ENCODE measurements around the gene MTF2.

The MTF2 gene

DNA sequence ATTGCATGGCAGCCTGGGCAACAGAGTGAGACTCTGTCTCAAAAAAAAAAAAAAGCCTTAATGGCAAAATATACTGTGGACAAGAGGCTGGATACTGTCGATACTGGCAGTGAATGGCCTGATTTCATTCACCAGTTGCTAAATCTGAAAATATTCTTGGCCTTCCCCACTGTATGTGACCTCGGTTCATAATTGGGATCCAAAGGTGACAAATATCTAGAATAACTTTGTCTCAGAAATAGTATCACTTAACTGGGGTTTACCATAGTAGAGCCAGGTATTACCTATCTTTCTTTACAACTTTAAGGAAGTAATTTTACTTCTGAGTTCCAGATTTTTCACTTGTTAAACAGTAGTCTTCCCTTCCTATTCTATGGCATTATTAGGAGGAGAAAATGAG is 8.4 kb downstream of the MTF2 start:
- DNase-seq = no peak

DNA sequence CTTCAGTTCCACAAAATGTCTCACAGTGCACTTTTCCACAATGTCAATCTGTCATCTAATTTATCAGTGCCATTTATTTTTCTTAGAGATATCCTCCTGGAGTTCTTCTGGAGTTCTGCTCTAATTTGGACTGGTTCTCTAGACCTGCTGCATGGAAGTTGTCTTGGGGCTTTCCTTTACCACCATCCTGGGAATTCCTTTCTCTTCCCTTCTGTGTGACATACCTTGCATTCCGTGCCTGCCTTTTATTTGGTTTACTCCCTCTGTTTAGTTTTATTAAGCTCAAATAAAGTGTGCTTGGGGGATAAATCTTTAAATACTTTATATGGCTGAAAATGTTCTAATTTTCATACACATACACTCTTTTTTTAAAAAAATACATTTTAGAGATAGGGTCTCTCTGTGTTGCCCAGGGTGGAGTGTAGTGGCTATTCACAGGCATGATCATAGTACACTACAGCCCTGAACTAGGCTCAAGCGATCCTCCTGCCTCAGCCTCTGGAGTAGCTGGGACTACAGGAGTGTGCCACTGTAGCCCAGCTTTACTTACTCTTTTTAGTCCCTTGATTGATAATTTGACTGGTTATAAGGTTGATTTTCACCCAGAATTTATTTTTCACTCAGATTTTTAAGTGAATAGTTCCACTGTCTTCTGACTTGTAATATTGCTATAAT is 14.4 kb downstream of the MTF2 start:
- no peak for DNase-seq

DNA sequence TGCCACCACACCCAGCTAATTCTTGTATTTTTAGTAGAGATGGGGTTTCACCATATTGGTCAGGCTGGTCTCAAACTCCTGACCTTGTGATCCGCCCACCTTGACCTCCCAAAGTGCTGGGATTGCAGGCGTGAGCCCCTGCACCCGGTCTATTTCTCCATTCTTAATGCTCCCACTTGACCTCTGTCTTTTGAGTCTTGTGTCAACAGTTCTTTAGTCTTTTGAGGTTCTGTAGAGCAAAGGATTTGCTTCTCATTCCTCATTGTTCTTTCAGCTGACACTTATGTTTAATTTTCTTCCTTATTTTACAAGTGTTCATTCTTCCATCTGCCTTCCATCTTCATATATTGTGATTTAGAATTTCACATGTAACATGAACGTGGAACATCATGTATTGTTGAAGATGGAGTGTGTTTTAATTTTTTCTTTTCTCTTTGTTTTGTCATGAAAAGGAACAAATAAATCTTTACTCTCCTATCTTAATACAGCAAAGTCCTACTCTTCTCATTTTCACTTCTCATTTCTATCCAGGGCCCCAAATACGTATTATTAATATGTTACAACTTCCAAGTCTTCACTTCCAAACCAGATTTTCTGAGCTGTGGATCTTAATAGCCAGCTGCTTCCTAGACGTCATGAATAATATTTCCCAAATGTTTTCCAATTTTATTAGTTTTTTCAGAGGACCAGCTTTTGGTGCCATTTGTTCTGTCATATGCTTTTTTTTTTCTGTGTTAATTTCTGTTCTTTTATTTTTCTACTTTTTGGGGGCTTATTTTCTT is 16.9 kb downstream of the MTF2 start:
- no peak for DNase-seq

DNA sequence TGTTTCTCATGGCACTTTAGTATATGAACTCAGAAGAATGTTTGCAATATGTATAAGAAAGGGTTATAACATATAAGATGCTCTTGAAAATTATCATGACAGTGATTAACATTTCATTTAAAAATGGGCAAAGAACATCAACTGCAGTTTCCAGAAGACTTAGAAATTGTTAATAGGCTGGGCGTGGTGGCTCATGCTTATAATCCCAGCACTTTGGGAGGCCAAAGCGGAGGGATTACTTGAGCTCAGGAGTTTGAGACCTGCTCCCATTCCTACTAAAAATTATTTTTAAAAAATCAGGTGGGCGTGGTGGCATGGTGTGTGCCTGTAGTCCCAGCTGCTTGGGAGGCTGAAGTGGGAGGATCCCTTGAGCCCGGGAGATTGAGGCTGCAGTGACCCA is 23.1 kb downstream of the MTF2 start:
- DNase-seq = no peak

DNA sequence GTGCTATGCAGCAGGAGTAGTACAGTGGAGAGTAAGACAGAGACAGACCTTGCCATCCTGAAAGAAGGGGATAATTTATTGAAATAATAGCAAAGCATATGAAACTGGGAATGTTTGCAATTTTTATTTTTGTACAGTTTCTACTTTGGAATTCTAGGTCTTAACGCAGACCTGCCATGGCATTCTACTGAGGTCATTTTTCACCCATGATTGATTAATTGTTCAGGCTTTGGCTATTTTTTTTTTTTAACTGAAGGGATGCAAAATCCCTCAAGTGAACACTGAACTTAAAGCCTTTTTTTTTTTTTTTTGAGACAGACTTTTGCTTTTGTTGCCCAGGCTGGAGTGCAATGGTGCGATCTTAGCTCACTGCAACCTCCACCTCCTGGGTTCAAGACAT is 27.1 kb downstream of the MTF2 start:
- no peak for DNase-seq

DNA sequence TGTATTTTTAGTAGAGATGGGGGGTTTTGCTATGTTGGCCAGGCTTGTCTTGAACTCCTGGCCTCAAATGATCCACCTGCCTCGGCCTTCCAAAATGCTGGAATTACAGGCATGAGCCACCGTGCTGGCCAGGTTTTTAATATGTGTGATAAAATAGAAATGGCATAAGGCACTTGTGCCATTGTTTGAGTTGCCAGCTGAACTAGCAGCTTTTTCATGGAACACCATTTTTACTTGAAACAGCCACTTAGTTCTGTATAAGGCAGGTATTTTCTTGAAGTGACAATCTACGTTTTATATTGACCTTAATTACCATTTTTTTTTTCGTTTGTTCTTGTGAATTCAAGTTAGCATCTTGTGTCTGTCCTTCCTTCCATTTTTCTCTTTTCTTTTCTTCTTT is 28.3 kb downstream of the MTF2 start:
- DNase-seq = no peak

DNA sequence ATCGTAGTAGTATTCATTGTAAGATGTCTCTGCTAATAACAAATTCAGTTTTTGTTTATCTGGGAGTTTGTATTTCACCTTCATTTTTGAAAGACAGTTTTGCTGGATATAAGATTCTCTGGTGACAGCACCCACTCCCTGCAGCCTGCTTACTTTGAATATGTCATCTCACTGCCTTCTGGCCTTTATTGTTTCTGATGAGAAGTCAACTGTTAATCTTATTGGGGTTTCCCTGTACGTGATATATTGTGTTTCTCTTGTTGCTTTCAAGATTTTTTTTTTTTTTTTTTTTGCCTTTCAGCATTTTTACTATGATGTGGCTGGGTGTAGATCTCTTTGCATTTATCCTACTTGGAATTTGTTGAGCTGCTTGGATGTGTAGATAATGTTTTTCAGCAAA is 29.3 kb downstream of the MTF2 start:
- no peak for DNase-seq

DNA sequence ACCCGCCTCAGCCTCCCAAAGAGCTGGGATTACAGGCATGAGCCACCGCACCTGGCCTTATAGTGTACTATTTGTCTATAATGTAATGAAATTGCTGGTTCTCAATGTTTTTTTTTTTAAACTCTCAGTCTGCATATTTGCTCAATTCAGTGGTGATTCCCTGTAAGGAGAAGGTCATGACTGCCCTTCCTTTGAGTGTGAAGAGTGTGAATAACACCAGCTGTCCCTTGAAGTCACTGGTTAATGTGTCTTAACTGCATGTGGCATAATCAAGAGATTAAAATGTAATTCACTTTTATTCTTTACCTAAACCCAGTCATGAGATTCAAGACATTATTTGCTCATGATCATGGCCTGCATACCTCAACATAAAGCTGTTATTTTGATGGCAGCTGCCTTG is 30.5 kb downstream of the MTF2 start:
- DNase-seq = no peak

DNA sequence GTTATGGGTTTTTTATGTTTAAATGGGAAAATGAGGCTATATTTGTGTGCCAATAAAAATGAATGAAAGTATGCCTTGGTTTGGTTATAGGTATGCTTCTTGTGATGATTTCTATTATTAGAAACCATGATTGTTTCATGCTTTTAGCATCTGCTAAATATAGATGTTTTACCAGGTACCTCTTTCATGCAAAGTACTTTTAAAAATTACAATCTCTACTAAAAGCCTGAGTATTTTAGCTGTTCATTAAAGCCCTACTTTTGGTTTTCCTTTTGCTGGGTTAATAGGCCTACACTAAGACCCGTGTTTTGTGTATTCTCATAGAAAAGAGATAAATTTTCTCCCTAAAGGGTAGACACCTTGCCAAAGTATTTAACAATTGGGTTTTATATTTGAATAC is 32.0 kb downstream of the MTF2 start:
- no peak for DNase-seq

DNA sequence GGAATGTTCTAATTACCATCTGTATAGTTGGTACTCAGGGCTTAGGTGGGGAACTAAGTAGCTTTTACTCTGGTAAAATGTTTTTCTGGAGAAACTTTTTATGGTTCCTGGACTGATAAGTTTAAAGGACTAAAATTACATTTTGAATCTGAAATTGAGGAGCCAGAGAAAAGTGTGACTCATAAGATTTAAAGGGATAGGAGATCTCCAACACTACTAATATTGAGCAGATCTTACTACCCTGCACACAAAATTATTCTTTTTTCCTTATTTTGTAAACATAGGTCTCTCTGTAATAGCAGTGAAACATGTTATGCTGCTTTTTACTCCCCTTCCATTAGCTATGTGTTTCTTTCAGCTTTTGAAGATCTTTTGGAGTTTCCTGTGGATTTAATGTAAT is 32.5 kb downstream of the MTF2 start:
- DNase-seq = no peak

DNA sequence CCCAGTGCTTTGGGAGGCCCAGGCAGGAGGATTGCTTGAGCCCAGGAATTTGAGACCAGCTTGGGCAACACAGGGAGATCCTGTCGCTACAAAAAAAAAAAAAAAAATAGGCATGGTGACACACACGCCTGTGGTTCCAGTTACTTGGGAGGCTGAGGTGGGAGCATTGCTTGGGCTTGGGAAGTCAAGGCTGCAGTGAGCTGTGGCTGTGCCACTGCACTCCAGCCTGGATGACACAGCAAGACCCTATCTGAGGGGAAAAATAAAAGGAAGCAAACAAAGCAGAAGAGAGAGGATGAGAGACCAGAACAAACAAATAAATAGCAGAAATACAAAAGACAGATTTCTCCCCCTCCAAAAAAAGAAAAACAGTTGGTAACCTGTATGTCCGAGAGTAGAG is 34.0 kb downstream of the MTF2 start:
- DNase-seq = no peak

DNA sequence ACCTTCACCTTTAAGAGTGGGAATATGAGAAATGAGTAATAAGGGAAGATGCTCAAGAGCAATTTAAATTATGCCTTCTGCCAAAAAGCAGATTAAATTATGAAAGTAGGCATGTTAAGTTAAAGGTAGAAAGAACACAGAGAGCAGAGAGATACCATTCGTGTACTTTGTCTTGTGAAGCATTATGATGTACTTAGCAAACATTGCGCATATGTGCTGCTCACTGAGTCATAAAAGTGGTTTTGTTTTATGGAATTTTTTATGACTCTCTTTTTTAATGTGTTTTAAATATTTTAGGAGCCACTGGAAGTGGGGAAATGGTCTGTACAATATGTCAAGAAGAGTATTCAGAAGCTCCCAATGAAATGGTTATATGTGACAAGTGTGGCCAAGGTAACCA is 35.3 kb downstream of the MTF2 start:
- DNase-seq = no peak

DNA sequence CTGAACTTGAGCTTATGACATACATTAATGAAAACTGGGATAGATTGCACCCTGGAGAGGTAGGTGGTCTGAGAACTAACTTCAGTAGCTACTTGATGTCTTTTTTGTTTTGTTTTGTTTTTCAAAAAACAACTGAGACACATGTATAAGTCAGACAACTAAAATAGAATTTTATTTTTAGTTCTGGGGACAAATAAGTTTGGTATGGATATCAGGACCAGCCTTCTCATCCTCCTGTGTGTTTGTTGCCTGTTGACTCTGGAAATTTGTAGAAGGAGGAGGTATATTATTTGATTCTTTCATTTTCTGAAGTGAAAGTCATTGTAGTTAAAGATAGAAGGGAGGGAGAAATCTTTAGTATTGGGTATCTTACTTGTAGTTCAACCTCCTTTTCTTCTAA is 41.5 kb downstream of the MTF2 start:
- DNase-seq = no peak

DNA sequence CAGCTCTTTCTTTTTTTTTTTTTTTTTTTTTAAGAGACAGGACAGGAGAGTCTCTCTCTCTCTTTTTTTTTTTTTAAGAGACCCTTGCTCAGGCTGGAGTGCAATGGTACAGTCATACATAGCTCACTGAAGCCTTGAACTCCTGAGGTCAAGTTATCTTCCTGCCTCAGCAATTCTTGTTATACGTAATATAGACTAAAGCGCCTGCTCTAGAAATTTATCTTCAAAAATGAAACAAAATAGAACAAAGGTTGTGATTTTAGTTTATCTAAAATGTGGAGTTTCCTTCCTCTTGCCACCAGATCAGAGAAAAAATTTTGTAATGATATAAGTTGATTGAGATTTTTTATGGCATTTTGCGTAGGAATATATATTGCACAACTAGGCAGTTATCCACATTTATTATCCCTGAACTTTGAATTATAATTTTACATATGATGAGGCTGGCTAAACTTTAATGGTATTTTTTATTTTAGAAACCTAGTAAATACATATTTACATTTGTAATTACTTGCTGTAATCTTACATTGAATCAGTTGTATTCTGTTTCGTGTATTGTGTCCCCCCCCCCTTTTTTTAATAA is 44.2 kb downstream of the MTF2 start:
- DNase-seq = no peak

DNA sequence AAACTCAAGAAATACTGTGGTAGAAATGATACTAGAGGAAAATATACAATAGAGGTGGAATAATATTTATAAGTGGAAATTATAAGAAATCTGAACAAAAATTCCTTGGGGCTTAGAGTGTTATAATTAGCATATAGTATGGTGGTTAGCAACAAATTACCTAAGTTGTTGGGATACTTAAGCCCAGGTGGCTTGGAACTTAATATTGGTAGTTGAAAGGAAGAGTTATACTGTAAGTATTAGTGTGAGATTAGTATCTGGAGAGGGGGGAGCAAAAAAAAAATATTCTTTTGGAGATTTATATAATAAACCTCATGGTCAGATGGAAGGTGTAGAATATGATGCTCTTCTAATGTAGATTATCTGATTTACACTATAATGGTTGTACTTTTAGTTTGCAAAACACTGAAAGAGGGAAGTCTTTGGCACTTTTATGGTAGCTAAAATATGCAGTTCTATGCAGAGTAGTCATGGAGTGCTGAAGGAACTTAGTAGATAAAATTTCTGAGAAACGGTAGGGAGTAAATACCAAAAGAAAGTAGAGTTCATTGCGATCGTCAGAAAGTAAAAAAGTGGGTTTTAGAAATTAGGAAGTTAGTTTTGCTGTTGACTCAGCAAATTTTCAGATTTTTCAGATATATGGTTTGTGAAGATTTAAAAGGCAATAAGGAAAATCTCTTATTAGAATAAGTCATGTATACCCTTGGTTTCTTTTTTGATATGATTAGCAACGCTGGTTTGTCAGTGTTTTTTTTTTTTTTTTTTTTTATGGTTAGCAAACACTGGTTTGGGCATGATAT is 45.7 kb downstream of the MTF2 start:
- no peak for DNase-seq

DNA sequence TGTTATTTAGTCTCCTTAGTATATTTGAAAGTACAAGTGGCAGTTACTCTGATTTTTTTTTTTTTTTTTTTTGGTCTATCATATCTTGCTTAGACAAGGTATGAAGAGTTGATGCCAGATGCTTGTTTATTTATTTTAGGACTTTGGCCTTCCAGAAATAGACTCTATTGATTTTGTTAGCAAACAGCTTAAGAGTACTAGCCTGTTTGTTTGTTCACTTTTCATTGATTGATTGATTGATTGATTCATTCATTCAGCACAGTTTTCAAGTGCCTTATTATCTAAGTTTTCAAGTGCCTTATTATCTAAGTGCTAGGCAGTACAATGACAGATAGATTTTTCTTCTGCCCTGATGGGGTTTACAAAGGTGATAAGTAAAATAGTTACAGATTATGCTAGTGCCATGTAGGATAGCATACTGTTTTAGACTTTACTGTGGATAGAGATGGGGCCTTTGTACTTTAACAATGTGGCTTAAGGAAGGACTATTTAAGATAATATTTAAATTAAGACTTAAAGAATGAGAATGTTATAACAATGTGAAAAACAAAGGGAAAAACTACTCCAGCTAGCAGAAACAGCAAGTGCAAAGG is 50.5 kb downstream of the MTF2 start:
- no peak for DNase-seq

DNA sequence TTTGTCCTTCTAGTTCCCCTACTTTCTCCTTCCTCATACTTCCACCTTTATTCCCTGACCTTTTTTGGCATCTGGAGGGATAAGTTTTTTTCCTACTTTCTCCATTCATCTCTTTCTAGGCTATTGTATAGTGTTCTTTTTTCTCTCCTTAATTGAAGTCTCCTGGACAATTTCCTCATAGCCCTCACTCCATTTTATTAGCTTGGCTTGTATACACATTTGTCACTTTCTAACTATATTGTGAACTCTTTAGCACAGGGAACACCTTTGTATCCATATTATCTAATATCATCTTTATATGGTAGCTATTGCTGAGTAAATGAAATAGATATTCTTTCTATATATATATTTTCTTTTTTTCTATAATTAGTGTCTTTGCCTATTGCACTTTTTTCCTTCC is 53.6 kb downstream of the MTF2 start:
- no peak for DNase-seq

DNA sequence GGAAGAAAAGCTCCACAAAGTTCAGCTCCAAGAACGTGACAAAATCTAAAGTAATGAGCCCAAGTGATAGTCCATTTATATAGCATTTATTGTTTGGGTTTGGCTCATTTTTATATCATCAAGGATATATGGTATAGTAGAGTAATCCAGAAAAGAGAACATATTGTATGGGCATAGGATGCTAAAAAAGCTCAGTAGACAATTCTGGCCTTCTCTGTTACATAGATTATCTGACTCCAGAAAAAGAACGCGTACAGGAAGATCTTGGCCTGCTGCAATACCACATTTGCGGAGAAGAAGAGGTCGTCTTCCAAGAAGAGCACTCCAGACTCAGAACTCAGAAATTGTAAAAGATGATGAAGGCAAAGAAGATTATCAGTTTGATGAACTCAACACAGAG is 57.4 kb downstream of the MTF2 start:
- no peak for DNase-seq

DNA sequence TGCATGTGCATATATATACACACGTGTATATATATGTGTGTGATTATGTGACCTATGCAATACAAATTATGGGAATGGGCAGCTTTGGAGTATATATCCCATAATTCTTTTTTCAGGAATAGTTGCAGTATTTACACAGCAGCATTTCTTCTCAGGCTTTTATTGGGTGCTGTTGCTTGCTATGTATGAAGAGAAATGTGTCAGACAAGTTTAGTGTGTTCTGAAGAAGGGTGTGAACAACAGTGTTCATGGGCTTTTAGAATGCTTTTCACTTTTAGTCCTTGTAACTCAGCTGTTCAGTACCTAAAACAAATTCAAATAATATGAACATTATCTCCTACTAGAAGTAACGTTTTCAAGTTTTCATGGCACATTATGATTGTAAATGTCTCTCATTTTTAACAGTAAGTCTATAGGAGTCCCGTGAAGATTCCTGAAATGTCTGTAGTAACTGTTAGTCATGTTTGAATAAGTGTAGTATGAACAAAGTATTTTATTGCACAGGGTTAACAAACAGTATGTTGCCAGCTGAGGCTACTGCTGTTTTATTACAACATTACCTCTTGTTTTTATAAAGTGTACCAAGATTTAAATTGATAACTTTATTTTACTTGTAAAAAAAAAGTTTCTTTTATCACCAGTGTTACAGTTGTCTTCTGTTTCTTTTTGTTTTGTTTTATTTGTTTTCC is 58.7 kb downstream of the MTF2 start:
- DNase-seq = no peak

DNA sequence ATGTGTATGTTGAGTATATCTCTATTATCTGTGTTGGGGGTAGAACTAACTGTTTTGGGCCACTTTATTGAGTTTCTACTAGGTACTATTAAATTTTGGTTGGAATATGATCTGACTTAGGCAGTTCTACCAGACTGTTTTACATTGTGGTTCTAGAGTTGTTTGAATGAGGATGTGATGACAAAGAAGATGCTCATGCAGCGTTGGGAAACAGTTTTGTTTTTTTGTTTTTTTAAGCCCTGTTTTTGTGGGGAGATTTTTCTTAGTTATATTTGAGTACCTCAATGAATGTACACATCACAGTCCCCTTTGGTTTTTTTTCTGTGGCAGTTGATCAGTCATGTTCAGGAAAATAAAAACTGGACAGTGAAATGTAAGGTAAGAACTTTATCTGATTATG is 61.0 kb downstream of the MTF2 start:
- DNase-seq = no peak

DNA sequence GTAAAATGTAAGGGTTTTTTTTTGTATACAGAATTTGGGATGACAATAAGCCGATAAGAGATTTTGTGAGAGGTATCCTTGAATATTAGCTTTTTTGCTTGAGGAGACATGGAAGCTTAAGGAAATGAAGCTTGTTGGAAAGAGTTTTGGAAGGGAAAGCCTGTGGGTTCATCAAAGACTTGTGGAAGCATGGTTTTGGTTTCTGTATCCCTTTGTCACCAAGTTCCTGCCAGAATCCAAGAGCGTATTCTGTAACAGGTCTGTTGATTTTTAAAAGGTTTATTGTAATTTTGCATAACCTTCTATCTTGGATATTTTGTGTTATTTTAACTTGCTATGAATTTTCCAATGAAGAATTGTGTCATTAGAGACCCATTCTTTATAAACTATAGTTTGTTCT is 63.1 kb downstream of the MTF2 start:
- no peak for DNase-seq

DNA sequence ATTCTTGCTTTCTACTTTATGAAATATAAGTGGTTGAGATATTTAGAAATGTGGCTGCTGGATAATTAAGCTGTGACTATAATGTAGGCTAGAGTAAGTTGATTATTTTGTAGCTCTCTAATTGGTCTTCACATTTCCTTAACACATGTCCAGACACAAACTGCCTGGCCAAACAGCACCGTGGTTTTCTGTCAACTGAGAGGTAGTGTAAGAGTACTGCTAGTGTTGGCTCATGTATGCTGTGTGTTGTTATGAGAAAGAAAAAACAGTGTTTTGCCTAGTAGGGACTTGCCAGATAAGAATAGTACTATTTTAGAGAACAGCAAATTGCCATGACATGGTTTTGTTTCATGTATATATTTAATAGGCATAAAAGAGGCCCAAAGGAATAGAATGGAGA is 64.1 kb downstream of the MTF2 start:
- no peak for DNase-seq

DNA sequence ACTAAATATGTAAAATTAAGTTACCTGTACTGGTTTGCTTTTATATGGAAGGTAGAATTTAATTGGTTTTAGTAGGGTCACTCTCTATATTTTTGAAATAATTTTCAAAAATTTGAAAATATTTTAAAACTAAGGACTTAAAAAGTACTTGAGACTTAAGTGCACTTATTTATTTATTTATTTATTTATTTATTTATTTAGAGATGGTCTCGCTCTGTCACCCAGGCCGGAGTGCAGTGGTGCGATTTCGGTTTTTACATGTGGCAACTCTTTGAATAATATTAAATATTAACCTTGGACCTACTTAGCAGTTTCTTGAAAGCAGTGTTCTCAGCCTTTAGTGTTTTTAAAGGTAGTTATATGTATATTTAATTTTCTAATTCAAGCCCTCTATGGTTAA is 64.7 kb downstream of the MTF2 start:
- DNase-seq = no peak

Measured in activated CD4-positive, CD25-positive, alpha-beta regulatory T cell treated with anti-CD3 and anti-CD28 coated beads, Interleukin-2, amount 50 U/mL, for 72 hours (primary cell).